NCI-H2171 (cell line): ENCODE data around the gene TMEM247.

ENCODE experiments used
- DNase-seq: peaks from one replicate; lab custom pipeline; 2025; lab: John Stamatoyannopoulos, UW

Gene TMEM247

GRCh38 chr2:46489423-46490174 is 10.2 kb downstream of the TMEM247 start:
- DNase-seq = no peak

- DNase-seq = no peak
Measured at GRCh38 chr2:46490521-46491141, 11.3 kb downstream of the TMEM247 start.

- no peak for DNase-seq
Measured at GRCh38 chr2:46492301-46492700, 12.9 kb downstream of the TMEM247 start.

- no peak for DNase-seq
Measured at GRCh38 chr2:46493241-46493970, 14.0 kb downstream of the TMEM247 start.

GRCh38 chr2:46493971-46494250 is 14.5 kb downstream of the TMEM247 start:
- DNase-seq = no peak

GRCh38 chr2:46494596-46494995 is 15.2 kb downstream of the TMEM247 start:
- DNase-seq = no peak

- no peak for DNase-seq
Measured at GRCh38 chr2:46495231-46496030, 16.1 kb downstream of the TMEM247 start.

GRCh38 chr2:46497766-46498165 is 18.4 kb downstream of the TMEM247 start:
- no peak for DNase-seq

GRCh38 chr2:46498681-46499080 is 19.3 kb downstream of the TMEM247 start:
- DNase-seq = no peak

GRCh38 chr2:46499392-46499785 is 20.0 kb downstream of the TMEM247 start:
- no peak for DNase-seq

GRCh38 chr2:46500801-46501200 is 21.4 kb downstream of the TMEM247 start:
- DNase-seq = no peak

GRCh38 chr2:46502291-46502885 is 23.0 kb downstream of the TMEM247 start:
- no peak for DNase-seq

GRCh38 chr2:46503686-46504085 is 24.3 kb downstream of the TMEM247 start:
- DNase-seq = no peak

GRCh38 chr2:46504221-46504620 is 24.9 kb downstream of the TMEM247 start:
- DNase-seq = no peak

- DNase-seq = no peak
Measured at GRCh38 chr2:46504685-46505471, 25.5 kb downstream of the TMEM247 start.

GRCh38 chr2:46505472-46505783 is 26.1 kb downstream of the TMEM247 start:
- no peak for DNase-seq

- no peak for DNase-seq
Measured at GRCh38 chr2:46506131-46506706, 26.9 kb downstream of the TMEM247 start.

GRCh38 chr2:46508312-46508711 is 28.9 kb downstream of the TMEM247 start:
- no peak for DNase-seq

- no peak for DNase-seq
Measured at GRCh38 chr2:46508759-46509158, 29.4 kb downstream of the TMEM247 start.

GRCh38 chr2:46509804-46510203 is 30.4 kb downstream of the TMEM247 start:
- no peak for DNase-seq

- no peak for DNase-seq
Measured at GRCh38 chr2:46510598-46511177, 31.3 kb downstream of the TMEM247 start.
